GM20000 (cell line): ENCODE data around the gene KLHL22.

Experiments
- DNase-seq: peaks from one replicate; pipeline ENCODE4 v3.0.0; 2012; ENCODE audit warnings: low spot score
- TF ChIP-seq, protein P1 (sequence below): IDR thresholded peaks from 2 replicates; pipeline ENCODE4 v1.5.1; 2012; ENCODE audit warnings: mild to moderate bottlenecking, control low read depth; ENCODE audit errors: extremely low read depth, missing control alignments

Gene KLHL22

DNA sequence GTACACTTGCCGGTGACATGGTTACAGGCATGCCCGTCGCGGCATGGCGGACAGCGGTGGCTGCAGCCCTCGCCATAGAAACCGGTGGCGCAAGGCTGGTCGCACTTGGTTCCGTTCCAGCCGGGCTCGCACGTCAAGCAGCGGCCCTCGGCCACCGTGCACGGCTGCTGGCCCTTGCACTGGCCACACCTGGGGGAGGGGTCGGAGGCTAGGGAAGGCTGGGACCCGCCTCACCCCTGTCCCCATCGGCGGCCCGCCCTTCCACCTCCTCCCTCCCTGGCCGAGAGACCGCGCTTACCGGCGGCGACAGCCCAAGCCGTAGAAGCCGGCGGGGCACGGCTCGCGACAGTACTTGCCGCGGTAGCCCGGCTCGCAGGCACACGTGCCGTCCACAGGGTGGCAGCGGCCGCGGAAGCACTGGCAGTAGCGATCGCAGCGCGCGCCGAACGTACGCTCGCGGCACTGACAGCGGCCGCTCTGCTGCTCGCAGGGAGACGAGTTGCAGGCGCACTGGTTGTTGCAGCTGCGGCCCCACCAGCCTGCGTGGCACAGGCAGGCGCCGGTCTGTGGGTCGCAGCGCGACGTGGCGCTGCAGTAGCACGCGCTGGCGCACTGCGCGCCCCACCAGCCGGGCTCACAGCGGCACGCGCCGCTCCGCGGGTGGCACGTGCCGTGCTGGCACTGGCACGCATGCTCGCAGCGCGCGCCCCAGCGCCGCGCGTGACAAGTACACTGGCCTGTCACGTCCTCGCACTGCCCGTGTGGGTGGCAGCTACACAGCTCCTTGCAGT, 64.7 kb downstream of the KLHL22 start:
- peak; percentile 74 for DNase-seq
- TF ChIP-seq, protein P1, sequence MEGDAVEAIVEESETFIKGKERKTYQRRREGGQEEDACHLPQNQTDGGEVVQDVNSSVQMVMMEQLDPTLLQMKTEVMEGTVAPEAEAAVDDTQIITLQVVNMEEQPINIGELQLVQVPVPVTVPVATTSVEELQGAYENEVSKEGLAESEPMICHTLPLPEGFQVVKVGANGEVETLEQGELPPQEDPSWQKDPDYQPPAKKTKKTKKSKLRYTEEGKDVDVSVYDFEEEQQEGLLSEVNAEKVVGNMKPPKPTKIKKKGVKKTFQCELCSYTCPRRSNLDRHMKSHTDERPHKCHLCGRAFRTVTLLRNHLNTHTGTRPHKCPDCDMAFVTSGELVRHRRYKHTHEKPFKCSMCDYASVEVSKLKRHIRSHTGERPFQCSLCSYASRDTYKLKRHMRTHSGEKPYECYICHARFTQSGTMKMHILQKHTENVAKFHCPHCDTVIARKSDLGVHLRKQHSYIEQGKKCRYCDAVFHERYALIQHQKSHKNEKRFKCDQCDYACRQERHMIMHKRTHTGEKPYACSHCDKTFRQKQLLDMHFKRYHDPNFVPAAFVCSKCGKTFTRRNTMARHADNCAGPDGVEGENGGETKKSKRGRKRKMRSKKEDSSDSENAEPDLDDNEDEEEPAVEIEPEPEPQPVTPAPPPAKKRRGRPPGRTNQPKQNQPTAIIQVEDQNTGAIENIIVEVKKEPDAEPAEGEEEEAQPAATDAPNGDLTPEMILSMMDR, result no peak

DNA sequence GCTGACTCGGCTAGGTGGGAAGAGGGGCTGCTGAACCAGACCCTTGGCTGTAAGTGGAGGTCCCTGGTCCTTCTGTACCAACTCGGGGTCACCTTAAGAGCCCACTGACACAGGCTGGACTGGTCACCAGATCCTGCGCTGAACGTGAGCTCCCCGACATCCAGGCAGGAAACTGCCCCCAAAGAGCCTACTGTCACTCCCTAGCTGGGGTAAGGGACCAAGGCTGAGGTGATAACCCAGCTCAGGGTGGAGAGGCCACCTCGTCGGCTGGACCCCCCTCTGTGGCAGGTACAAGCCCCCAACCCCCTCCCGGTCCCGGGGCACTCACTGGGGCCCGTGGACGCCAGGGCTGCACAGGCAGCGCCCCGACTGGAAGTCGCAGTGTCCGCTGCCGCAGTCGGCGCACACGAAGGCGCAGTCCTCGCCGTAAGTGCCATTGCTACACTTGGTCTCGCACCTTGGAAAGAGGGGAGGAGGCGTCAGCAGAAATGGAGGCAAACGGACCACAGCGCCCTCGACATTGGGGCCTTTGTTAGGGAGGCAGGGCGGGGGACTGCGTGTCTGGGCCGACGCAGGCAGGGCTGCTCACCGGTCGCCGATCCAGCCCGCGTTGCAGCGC, 65.4 kb downstream of the KLHL22 start:
- DNase-seq, result peak; percentile 57
- TF ChIP-seq, protein P1, result no peak

DNA sequence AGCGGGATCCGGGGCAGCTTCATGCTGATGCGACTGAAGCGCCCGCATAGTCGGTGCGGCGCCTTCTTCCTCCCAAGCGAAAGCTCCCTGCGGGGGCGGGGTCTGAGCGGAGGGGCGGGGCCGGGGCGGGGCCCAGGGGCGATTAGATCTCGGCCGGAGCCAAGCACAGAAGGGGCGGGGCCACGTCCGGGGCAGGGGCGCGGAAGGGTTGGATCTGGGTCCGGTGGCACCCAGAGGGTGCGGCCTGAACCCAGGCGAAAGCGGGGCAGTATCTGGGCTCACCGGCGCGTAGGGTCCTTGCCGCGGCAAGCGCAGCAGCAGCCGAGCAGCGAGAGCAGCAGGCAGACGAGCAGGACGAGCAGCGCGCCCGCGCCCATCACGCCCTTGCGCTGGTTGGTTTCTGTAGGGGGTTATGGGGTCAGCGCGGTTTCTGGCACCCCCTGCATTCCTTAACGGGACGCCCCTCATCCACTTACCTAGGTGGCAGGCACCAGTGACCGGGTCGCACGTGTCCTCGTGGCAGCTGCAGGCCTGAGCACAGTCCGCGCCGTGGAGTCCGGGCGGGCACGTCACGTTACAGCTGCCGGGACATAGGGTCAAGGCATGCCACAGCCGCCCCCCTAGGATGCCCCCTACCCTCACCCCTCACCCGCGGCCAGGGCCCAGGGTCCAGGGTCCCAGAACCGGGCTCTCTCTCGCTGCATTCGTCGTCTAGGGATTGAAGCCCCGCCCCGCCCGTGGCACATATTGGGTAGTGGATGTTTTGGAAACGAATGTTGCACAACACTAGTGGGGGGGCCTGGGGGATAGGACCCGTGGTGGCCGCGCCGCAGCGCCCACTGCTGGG, 66.1 kb downstream of the KLHL22 start:
- TF ChIP-seq, protein P1, result no peak
- peak; percentile 96 for DNase-seq

DNA sequence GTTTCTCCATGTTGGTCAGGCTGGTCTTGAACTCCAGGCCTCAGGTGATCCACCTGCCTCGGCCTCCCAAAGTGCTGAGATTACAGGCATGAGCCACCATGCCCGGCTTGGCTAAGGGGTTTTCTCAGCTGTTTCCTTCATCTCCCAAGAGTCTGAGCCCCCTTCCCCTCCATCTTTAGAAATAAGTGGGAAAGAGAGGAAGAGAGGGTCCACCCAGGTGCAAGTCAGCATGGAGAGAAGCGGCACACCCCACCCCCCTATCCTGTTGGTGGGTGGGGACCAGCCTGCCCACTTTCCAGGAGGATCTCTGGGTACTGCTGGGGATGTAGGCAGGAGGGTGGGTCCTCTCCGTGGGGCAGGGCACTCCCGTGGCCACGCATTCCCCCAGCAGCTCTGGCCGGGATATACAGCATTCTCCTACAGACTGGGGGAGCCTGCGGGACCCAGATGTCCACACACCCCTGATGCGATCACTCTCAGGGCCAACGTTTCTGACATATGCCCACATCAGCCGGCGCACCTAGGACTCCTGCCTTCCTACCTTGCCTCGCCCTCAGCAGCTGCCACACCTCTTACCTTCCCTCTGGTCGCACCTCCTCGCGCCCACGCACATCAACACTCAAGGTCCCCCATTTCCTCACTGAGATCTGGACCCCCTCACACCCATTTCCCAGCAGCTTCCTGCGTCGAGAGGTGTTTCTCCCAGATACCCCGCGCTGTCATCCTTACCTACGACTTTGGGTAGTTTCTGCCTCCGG, 66.9 kb downstream of the KLHL22 start:
- TF ChIP-seq, protein P1, result no peak
- no peak for DNase-seq

DNA sequence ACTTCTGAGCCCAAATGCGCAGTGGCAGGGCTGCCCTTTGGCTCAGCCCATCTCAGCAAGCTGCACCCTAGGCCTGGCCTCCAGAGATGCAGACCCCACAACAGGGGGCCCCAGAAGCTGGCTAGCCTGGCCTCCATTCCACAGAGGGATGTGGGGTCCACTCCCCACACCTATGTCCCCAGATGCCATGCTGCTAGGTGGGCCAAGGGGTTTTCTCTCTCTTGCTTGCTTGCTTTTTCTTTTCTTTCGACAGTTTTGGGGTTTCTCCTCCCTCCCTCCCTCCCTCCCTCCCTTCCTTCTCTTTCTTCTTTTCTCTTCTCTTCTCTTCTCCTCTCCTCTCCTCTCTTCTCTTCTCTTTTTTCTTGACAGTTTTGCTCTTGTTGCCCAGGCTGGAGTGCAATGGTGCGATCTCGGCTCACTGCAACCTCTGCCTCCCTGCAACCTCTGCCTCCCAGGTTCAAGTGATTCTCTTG, 67.6 kb downstream of the KLHL22 start:
- TF ChIP-seq, protein P1, result no peak
- no peak for DNase-seq

DNA sequence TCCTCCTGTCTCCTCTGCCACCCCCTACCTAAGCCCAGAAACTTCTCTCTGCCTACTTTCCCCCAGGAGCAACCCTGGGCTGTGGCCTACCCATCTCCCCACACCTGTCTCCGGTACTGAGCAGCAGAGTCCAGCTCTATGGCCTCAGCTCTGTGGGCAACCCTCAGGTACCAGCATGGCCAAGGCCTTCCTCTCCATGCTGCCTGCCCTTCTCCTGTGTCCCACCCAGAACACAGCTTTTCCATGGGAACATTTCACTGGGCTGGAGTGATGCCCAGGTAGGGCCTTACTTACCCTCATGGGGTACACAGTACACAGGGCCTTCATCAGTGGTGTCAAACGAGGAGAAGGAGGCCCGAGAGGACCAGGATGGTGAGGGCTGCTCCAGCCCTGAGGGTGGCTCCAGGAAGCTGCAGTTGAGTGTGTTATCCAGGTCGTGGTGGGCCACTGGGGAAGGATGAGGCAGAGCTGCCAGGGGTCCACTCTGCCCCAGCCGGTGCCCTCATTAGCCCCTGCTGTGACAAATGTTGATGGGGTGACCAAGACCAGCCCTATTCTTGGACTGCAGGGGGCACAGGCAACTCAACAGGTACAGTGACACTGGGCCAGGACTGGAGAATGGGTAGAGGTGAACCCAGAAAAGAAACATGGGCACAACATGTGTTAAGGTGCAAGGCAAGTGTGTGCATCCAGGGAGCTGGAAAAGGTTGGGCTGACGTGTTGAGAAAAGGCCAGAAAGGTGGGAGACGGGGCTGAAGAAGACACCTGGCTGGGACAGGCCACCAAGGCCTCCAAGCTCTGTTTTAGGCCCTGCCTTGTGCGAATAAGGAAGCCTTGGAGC, 68.3 kb downstream of the KLHL22 start:
- TF ChIP-seq, protein P1, result no peak
- DNase-seq, result no peak
